IPS-15b (cell line): ENCODE data around the gene FDX2.

Experiments
- H3K27me3 ChIP-seq: one replicate; pipeline ENCODE4 v1.6.1; 2013; ENCODE audit warnings: low read length; ENCODE audit not compliant: control insufficient read depth, insufficient read depth
- H3K36me3 ChIP-seq: one replicate; pipeline ENCODE4 v1.6.1; 2013; ENCODE audit warnings: low read length; ENCODE audit not compliant: control insufficient read depth, insufficient read depth
- H3K4me1 ChIP-seq: one replicate; pipeline ENCODE4 v1.6.1; 2013; ENCODE audit warnings: mild to moderate bottlenecking, low read length; ENCODE audit not compliant: control insufficient read depth, insufficient read depth
- H3K4me3 ChIP-seq: one replicate; pipeline ENCODE4 v1.5.1; 2013; ENCODE audit warnings: low read depth, low read length
- H3K9ac ChIP-seq: one replicate; pipeline ENCODE4 v1.6.1; 2013; ENCODE audit warnings: low read depth, mild to moderate bottlenecking, low read length
- H3K9me3 ChIP-seq: one replicate; pipeline ENCODE4 v1.6.1; 2013; ENCODE audit warnings: mild to moderate bottlenecking, low read length; ENCODE audit not compliant: control insufficient read depth, insufficient read depth

The FDX2 gene

GRCh38 chr19:10292206-10292788 is 23.5 kb downstream of the FDX2 start:
- Histone ChIP-seq H3K4me1 (no peaks in the 10 kb centered on the region), H3K36me3 (no peaks in the 10 kb centered on the region), H3K27me3 (peaks cover 91% of the 10 kb centered on the region), H3K9ac (no peak overlapping the region), H3K9me3 (no peaks in the 10 kb centered on the region), H3K4me3 (peak overlapping the region; percentile 79)

- Histone ChIP-seq H3K4me3 (peak overlapping the region; percentile 79), H3K4me1 (no peaks in the 10 kb centered on the region), H3K9ac (no peak overlapping the region), H3K27me3 (peaks cover 92% of the 10 kb centered on the region), H3K36me3 (no peaks in the 10 kb centered on the region), H3K9me3 (no peaks in the 10 kb centered on the region)
Measured at GRCh38 chr19:10291554-10292205, 24.1 kb downstream of the FDX2 start.

GRCh38 chr19:10290876-10291553 is 24.8 kb downstream of the FDX2 start:
- Histone ChIP-seq H3K9ac (no peak overlapping the region), H3K27me3 (peaks cover 93% of the 10 kb centered on the region), H3K4me1 (peaks cover 2% of the 10 kb centered on the region), H3K4me3 (peak overlapping the region; percentile 79), H3K36me3 (no peaks in the 10 kb centered on the region), H3K9me3 (no peaks in the 10 kb centered on the region)

- H3K27me3 ChIP-seq: peaks cover 89% of the 10 kb centered on the region
- H3K9me3 ChIP-seq: no peaks in the 10 kb centered on the region
- H3K4me1 ChIP-seq: peaks cover 2% of the 10 kb centered on the region
- H3K9ac ChIP-seq: no peak overlapping the region
- H3K36me3 ChIP-seq: no peaks in the 10 kb centered on the region
- H3K4me3 ChIP-seq: peak overlapping the region; percentile 79
Measured at GRCh38 chr19:10290357-10290875, 25.4 kb downstream of the FDX2 start.

GRCh38 chr19:10289836-10290356 is 25.9 kb downstream of the FDX2 start, which contains the start of gene ICAM5:
Gene ICAM5 (plus strand): TSS chr19:10289952. CDS start chr19:10290044, 92 bp downstream.
- peak within 1 kb of the TSS; percentile 79 for H3K4me3 ChIP-seq
- peaks cover 2% of the 10 kb centered on the region for H3K4me1 ChIP-seq
- H3K36me3 ChIP-seq: no peaks in the 10 kb centered on the region
- H3K27me3 ChIP-seq: peaks cover 88% of the 10 kb centered on the region
- no peak within 1 kb of the TSS for H3K9ac ChIP-seq
- no peaks in the 10 kb centered on the region for H3K9me3 ChIP-seq

GRCh38 chr19:10289167-10289835 is 26.5 kb downstream of the FDX2 start:
- H3K4me3 ChIP-seq: peak overlapping the region; percentile 79
- H3K27me3 ChIP-seq: peaks cover 82% of the 10 kb centered on the region
- peaks cover 2% of the 10 kb centered on the region for H3K4me1 ChIP-seq

GRCh38 chr19:10288662-10289166 is 27.1 kb downstream of the FDX2 start:
- no peaks in the 10 kb centered on the region for H3K9me3 ChIP-seq
- H3K27me3 ChIP-seq: peaks cover 76% of the 10 kb centered on the region
- H3K9ac ChIP-seq: no peak overlapping the region
- peak overlapping the region; percentile 79 for H3K4me3 ChIP-seq
- H3K36me3 ChIP-seq: no peaks in the 10 kb centered on the region
- H3K4me1 ChIP-seq: peaks cover 2% of the 10 kb centered on the region

More at GRCh38 chr19:10289167-10289835, 26.5 kb downstream of the FDX2 start:
- H3K36me3 ChIP-seq: no peaks in the 10 kb centered on the region
- H3K9me3 ChIP-seq: no peaks in the 10 kb centered on the region
- no peak overlapping the region for H3K9ac ChIP-seq

- Histone ChIP-seq H3K9me3 (no peaks in the 10 kb centered on the region), H3K36me3 (no peaks in the 10 kb centered on the region), H3K27me3 (peaks cover 61% of the 10 kb centered on the region), H3K9ac (no peak within 1 kb of the TSS), H3K4me3 (peak within 1 kb of the TSS; percentile 79), H3K4me1 (peaks cover 2% of the 10 kb centered on the region)
Measured at GRCh38 chr19:10286803-10287737, 28.7 kb downstream of the FDX2 start, which contains the start of gene ICAM4. Gene ICAM4 (plus strand): TSS chr19:10286955. CDS start chr19:10287013, 58 bp downstream.

GRCh38 chr19:10285393-10285792 is 30.4 kb downstream of the FDX2 start:
- Histone ChIP-seq H3K9me3 (no peaks in the 10 kb centered on the region), H3K9ac (no peak overlapping the region), H3K27me3 (peaks cover 44% of the 10 kb centered on the region), H3K36me3 (no peaks in the 10 kb centered on the region), H3K4me1 (peaks cover 2% of the 10 kb centered on the region), H3K4me3 (no peak overlapping the region)

- no peak overlapping the region for H3K9ac ChIP-seq
- no peaks in the 10 kb centered on the region for H3K9me3 ChIP-seq
- H3K27me3 ChIP-seq: peaks cover 40% of the 10 kb centered on the region
- peaks cover 2% of the 10 kb centered on the region for H3K4me1 ChIP-seq
- H3K4me3 ChIP-seq: no peak overlapping the region
- no peaks in the 10 kb centered on the region for H3K36me3 ChIP-seq
Measured at GRCh38 chr19:10284960-10285278, 30.9 kb downstream of the FDX2 start.
